ENCODE measurements around the gene ACOT6. TPM values are rescaled to one million over a fixed set of nuclear protein-coding genes. Genes with fewer than 3 reads are reported as not detected.

The ACOT6 gene
- total and polyA plus RNA-seq, 2 of the 4 experiments (the other 2 are of a cell fraction) = not detected

GRCh38 chr14:73610687-73611086 is 1.6 kb upstream of the ACOT6 start:
- Histone ChIP-seq H2AFZ (replicated peaks; ENCODE audit: low read length, poor library complexity) (no peak overlapping the region), H3K23ac (ENCODE audit: low read depth, low read length) (no peak overlapping the region), H3K9me3 (ENCODE audit: control insufficient read depth, insufficient read depth, low read length) (no peaks in the 10 kb centered on the region; the same call in 1 of the 2 replicates), H2BK20ac (ENCODE audit: low read depth, low read length) (no peak overlapping the region), H3K9me1 (ENCODE audit: insufficient read depth, low read length) (no peaks in the 10 kb centered on the region), H2BK120ac (ENCODE audit: low read depth, low read length) (no peak overlapping the region), H2BK5ac (ENCODE audit: low read depth, low read length, poor library complexity, severe bottlenecking) (no peak overlapping the region), H4K91ac (ENCODE audit: insufficient read depth, low read depth, low read length) (no peak overlapping the region), H4K20me1 (ENCODE audit: insufficient read depth, low read length) (no peaks in the 10 kb centered on the region), H3K36me3 (ENCODE audit: control insufficient read depth, insufficient read depth, low read length) (no peaks in the 10 kb centered on the region), H3K4me3 (ENCODE audit: insufficient read depth, low read depth, low read length) (no peak overlapping the region), H3K9ac (ENCODE audit: low read depth, low read length) (no peak overlapping the region), H2BK15ac (ENCODE audit: low read depth, low read length) (no peak overlapping the region), H3K14ac (replicated peaks; ENCODE audit: low read depth, low read length) (no peak overlapping the region), H3K27me3 (ENCODE audit: control insufficient read depth, insufficient read depth, low read length) (no peaks in the 10 kb centered on the region; the same call in 1 of the 2 replicates), H4K5ac (ENCODE audit: low read depth, low read length) (no peak overlapping the region), H3K4me1 (ENCODE audit: control insufficient read depth, insufficient read depth, low read length) (no peaks in the 10 kb centered on the region), H3K18ac (ENCODE audit: low read depth, low read length) (no peak overlapping the region), H4K8ac (ENCODE audit: low read depth in 2 of 2, low read length in 2 of 2) (no peak overlapping the region), H3K27ac (ENCODE audit: insufficient read depth, low read length) (no peak overlapping the region), H3K56ac (ENCODE audit: extremely low read depth, insufficient read depth, low read length) (no peak overlapping the region), H2AK9ac (replicated peaks; ENCODE audit: low read depth, low read length, poor library complexity) (no peak overlapping the region), H2AK5ac (ENCODE audit: low read depth, low read length) (no peak overlapping the region), H3K4ac (ENCODE audit: low read depth, low read length) (no peak overlapping the region), H3K79me1 (ENCODE audit: low read depth in 1 of 2, low read length in 2 of 2) (no peaks in the 10 kb centered on the region), H3K4me2 (ENCODE audit: low read depth, low read length) (no peak overlapping the region)
- no CpG with 5 or more reads among the region's 2 CpGs for WGBS, 2 experiments (ENCODE audit: extremely low coverage in 2 of 2, insufficient read length in 1 of 2)
- in situ Hi-C loops (cut with MboI; ENCODE audit: low sequenced_read_pairs) (no loop called here), dilution Hi-C loops (cut with HindIII; ENCODE audit: low sequenced_read_pairs, unreplicated experiment) (no loop called here), intact Hi-C loops (cut with micrococcal nuclease) (loop anchor here (5.0 kb wide), 1 partner anchor 118 kb away; the partner anchor contains the start of gene RIOX1)
- TF ChIP-seq USF2 (IDR thresholded peaks at IDR 0.05; ENCODE audit: low read depth, low read length) (0 out of 2 replicates have a peak, but pooled peaks have one; percentile 10), SMC3 (IDR thresholded peaks at IDR 0.05; ENCODE audit: low read depth, low read length) (no peak), BHLHE40 (IDR thresholded peaks at IDR 0.05; ENCODE audit: low read depth, low read length) (no peak), RCOR1 (IDR thresholded peaks at IDR 0.05; ENCODE audit: insufficient replicate concordance, low read length) (no peak)
- ChIA-PET POLR2A (ENCODE audit: unreplicated experiment) (no interaction called here), CTCF (interaction anchor here (0.5 kb wide), 1 partner anchor 246 kb away, joined by 3 read pairs; no protein-coding TSS in a partner anchor)
- no TSS peak for BruUV-seq (replicated peaks)
- peak; percentile 22 for DNase-seq
- ATAC-seq (ENCODE audit: low read depth) = no peak

Data from IMR-90 (cell line).